ENCODE data around the gene LPIN1. TPM values are rescaled to one million over a fixed set of nuclear protein-coding genes. Genes with fewer than 3 reads are reported as not detected.
A peak's percentile ranks its signal among the peaks of the same experiment; 100 is the strongest.

LPIN1 gene
- total and polyA plus RNA-seq, 2 of the 13 experiments (the other 11 are each of a cell fraction or from before 2014, with no cell fraction given): 9.7 to 19.4 TPM

- TF ChIP-seq, protein P1, sequence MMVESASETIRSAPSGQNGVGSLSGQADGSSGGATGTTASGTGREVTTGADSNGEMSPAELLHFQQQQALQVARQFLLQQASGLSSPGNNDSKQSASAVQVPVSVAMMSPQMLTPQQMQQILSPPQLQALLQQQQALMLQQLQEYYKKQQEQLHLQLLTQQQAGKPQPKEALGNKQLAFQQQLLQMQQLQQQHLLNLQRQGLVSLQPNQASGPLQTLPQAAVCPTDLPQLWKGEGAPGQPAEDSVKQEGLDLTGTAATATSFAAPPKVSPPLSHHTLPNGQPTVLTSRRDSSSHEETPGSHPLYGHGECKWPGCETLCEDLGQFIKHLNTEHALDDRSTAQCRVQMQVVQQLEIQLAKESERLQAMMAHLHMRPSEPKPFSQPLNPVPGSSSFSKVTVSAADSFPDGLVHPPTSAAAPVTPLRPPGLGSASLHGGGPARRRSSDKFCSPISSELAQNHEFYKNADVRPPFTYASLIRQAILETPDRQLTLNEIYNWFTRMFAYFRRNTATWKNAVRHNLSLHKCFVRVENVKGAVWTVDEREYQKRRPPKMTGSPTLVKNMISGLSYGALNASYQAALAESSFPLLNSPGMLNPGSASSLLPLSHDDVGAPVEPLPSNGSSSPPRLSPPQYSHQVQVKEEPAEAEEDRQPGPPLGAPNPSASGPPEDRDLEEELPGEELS (CRISPR knock-in tag; IDR thresholded peaks at IDR 0.05): no peak
- TF ChIP-seq TRAFD1 (CRISPR knock-in tag; IDR thresholded peaks at IDR 0.05; ENCODE audit: borderline replicate concordance) (no peak), CBX5 (CRISPR knock-in tag; IDR thresholded peaks at IDR 0.05; ENCODE audit: borderline replicate concordance) (no peak), TOPORS (CRISPR knock-in tag; IDR thresholded peaks at IDR 0.05) (no peak), ZNF317 (CRISPR knock-in tag; IDR thresholded peaks at IDR 0.05) (no peak), KMT2B (CRISPR knock-in tag; IDR thresholded peaks at IDR 0.05) (0 out of 2 replicates have a peak, but pooled peaks have one; percentile 16), CENPX (CRISPR knock-in tag; IDR thresholded peaks at IDR 0.05) (no peak), SAP130 (CRISPR knock-in tag; IDR thresholded peaks at IDR 0.05; ENCODE audit: low read depth) (no peak), MTERF4 (CRISPR knock-in tag; IDR thresholded peaks at IDR 0.05) (0 out of 2 replicates have a peak, but pooled peaks have one; percentile 14), KAT2B (IDR thresholded peaks at IDR 0.05; ENCODE audit: borderline replicate concordance, low read depth, low read length) (no peak), AGO2 (optimal IDR thresholded peaks at IDR 0.05; ENCODE audit: low read depth, low read length) (no peak), NCOA2 (CRISPR knock-in tag; IDR thresholded peaks at IDR 0.05) (0 out of 2 replicates have a peak, but pooled peaks have one; percentile 12), KDM5B (CRISPR knock-in tag; IDR thresholded peaks at IDR 0.05; ENCODE audit: borderline replicate concordance) (peak; percentile 2; the same call in 1 of the 2 replicates), CCDC6 (CRISPR knock-in tag; IDR thresholded peaks at IDR 0.05) (0 out of 2 replicates have a peak, but pooled peaks have one; percentile 24), E2F5 (CRISPR knock-in tag; conservative IDR thresholded peaks at IDR 0.05) (peak; percentile 30; the same call in 1 of the 2 replicates), ZNF224 (CRISPR knock-in tag; IDR thresholded peaks at IDR 0.05) (no peak), CREM (IDR thresholded peaks at IDR 0.05) (no peak), CREM (CRISPR knock-in tag; IDR thresholded peaks at IDR 0.05) (no peak), GABPA (IDR thresholded peaks at IDR 0.05; ENCODE audit: low read depth, low read length) (no peak), GABPA (CRISPR knock-in tag; IDR thresholded peaks at IDR 0.05; ENCODE audit: low read depth) (no peak), TEAD2 (CRISPR knock-in tag; IDR thresholded peaks at IDR 0.05) (no peak)
- TF ChIP-seq, protein P2, sequence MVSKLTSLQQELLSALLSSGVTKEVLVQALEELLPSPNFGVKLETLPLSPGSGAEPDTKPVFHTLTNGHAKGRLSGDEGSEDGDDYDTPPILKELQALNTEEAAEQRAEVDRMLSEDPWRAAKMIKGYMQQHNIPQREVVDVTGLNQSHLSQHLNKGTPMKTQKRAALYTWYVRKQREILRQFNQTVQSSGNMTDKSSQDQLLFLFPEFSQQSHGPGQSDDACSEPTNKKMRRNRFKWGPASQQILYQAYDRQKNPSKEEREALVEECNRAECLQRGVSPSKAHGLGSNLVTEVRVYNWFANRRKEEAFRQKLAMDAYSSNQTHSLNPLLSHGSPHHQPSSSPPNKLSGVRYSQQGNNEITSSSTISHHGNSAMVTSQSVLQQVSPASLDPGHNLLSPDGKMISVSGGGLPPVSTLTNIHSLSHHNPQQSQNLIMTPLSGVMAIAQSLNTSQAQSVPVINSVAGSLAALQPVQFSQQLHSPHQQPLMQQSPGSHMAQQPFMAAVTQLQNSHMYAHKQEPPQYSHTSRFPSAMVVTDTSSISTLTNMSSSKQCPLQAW (CRISPR knock-in tag; IDR thresholded peaks at IDR 0.05): peak; percentile 25; the same call in 1 of the 2 replicates
- TF ChIP-seq, protein P3, sequence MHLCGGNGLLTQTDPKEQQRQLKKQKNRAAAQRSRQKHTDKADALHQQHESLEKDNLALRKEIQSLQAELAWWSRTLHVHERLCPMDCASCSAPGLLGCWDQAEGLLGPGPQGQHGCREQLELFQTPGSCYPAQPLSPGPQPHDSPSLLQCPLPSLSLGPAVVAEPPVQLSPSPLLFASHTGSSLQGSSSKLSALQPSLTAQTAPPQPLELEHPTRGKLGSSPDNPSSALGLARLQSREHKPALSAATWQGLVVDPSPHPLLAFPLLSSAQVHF (CRISPR knock-in tag; IDR thresholded peaks at IDR 0.05): no peak
Measured at GRCh38 chr2:11745613-11746375, 638 bp upstream of the LPIN1 start (continued).
